Ishikawa (cell line): Measurements from ENCODE around the gene ZNF354C.

Experiments used
- MAX ChIP-seq: IDR thresholded peaks from 2 replicates; pipeline ENCODE4 v1.6.1; 2012
- ZBTB7A ChIP-seq: IDR thresholded peaks from 2 replicates; pipeline ENCODE4 v1.6.1; 2012; ENCODE audit warnings: low read depth

DNA sequence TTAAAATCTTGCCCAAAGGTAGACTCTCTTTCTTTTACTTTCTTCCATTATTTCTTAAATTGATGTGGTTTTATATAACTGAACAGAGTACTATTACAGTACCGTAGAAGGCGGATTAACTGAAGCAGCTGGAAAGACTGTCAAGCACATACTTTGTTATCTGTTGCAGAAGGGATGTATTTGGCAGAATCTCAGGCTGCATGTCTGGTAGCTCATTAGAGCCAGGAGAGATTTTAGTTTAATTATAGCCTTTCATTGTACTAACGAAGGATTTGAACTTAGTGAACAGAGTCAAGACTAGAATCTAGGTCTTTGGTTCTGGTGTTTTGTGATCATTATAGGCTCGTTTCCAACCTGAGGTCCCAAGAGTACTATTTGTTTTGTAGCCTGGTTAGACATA, 20.6 kb downstream of the ZNF354C start:
- TF ChIP-seq MAX (no peak), ZBTB7A (no peak)
